ENCODE data around the gene ZC3H12D. TPM values are rescaled to one million over a fixed set of nuclear protein-coding genes. Genes with fewer than 3 reads are reported as not detected.
A peak's percentile ranks its signal among the peaks of the same experiment; 100 is the strongest.

ZC3H12D gene
- total RNA-seq, 1 experiment from 2014 or later: not detected

- no peak overlapping the region for H3K4me2 ChIP-seq (ENCODE audit: low read length)
- BruUV-seq (replicated peaks): TSS peak; percentile 23
- H3K9me2 ChIP-seq (replicated peaks; ENCODE audit: low read length): no peaks in the 10 kb centered on the region
- peaks cover 9% of the 10 kb centered on the region; the same call in 1 of the 2 replicates for H3K36me3 ChIP-seq (ENCODE audit: low read depth, low read length)
- no peaks in the 10 kb centered on the region for H3K79me2 ChIP-seq (ENCODE audit: low read length)
- TF ChIP-seq, protein P1, sequence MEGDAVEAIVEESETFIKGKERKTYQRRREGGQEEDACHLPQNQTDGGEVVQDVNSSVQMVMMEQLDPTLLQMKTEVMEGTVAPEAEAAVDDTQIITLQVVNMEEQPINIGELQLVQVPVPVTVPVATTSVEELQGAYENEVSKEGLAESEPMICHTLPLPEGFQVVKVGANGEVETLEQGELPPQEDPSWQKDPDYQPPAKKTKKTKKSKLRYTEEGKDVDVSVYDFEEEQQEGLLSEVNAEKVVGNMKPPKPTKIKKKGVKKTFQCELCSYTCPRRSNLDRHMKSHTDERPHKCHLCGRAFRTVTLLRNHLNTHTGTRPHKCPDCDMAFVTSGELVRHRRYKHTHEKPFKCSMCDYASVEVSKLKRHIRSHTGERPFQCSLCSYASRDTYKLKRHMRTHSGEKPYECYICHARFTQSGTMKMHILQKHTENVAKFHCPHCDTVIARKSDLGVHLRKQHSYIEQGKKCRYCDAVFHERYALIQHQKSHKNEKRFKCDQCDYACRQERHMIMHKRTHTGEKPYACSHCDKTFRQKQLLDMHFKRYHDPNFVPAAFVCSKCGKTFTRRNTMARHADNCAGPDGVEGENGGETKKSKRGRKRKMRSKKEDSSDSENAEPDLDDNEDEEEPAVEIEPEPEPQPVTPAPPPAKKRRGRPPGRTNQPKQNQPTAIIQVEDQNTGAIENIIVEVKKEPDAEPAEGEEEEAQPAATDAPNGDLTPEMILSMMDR (conservative IDR thresholded peaks at IDR 0.05; ENCODE audit: low read depth, low read length): no peak
- TF ChIP-seq EZH2phosphoT487 (IDR thresholded peaks at IDR 0.05; ENCODE audit: borderline replicate concordance, low read length): no peak
- no peak for TF ChIP-seq EZH2 (IDR thresholded peaks at IDR 0.05; ENCODE audit: low read length, unreplicated experiment)
- intact Hi-C loops (cut with micrococcal nuclease): no loop called here
- POLR2A ChIA-PET (ENCODE audit: unreplicated experiment): no interaction called here
- no peak for DNase-seq
- H2AFZ ChIP-seq (ENCODE audit: low read length): no peak overlapping the region
- H4K20me1 ChIP-seq (ENCODE audit: low read length): no peaks in the 10 kb centered on the region
- no peak overlapping the region for H3K4me3 ChIP-seq (ENCODE audit: low read length)
- H3K4me1 ChIP-seq (ENCODE audit: insufficient read depth, low read length): no peaks in the 10 kb centered on the region
- no peak overlapping the region for H3K9ac ChIP-seq (ENCODE audit: low read length)
- no peaks in the 10 kb centered on the region for H3F3A ChIP-seq (ENCODE audit: low read length, unreplicated experiment)
- no peak for ATAC-seq
- no peak overlapping the region for H3K27ac ChIP-seq (ENCODE audit: low read length)
- CTCF ChIA-PET: no interaction called here
- no peaks in the 10 kb centered on the region for H3K27me3 ChIP-seq (ENCODE audit: low read length)
- H3K9me3 ChIP-seq (ENCODE audit: low read length): no peaks in the 10 kb centered on the region
Observed at GRCh38 chr6:149410557-149410956, 74.3 kb downstream of the ZC3H12D start.

DNA sequence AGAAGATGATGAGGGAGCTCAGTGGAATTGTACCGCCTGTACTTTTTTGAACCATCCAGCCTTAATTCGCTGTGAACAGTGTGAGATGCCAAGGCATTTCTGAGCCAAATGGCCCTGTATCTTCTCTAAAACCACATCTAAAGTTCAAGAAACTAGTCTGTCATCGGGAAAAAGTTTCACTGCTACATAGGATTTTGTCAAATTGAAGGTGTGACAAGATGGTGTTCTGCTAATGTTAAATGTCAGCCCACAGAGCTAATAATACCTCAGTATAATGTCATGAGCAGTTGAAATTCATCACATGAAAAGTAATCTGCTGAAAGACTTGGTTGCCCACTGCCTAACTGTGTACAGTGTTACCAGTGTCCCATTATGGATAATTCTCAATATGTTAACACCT, 75.2 kb downstream of the ZC3H12D start:
- ATAC-seq (no peak), DNase-seq (no peak)
- no peak overlapping the region for H3K27ac ChIP-seq (ENCODE audit: low read length)
- TF ChIP-seq EZH2 (IDR thresholded peaks at IDR 0.05; ENCODE audit: low read length, unreplicated experiment) (no peak), EZH2phosphoT487 (IDR thresholded peaks at IDR 0.05; ENCODE audit: borderline replicate concordance, low read length) (no peak)
- TF ChIP-seq, protein P1 (conservative IDR thresholded peaks at IDR 0.05; ENCODE audit: low read depth, low read length): no peak
- H3K27me3 ChIP-seq (ENCODE audit: low read length): no peaks in the 10 kb centered on the region
- no peak overlapping the region for H3K9ac ChIP-seq (ENCODE audit: low read length)
- H3K9me2 ChIP-seq (replicated peaks; ENCODE audit: low read length): no peaks in the 10 kb centered on the region
- no peak overlapping the region for H3K4me2 ChIP-seq (ENCODE audit: low read length)
- ChIA-PET CTCF (no interaction called here), POLR2A (ENCODE audit: unreplicated experiment) (no interaction called here)
- no peaks in the 10 kb centered on the region for H3K4me1 ChIP-seq (ENCODE audit: insufficient read depth, low read length)
- H2AFZ ChIP-seq (ENCODE audit: low read length): no peak overlapping the region
- no peak overlapping the region for H3K4me3 ChIP-seq (ENCODE audit: low read length)
- H3F3A ChIP-seq (ENCODE audit: low read length, unreplicated experiment): no peaks in the 10 kb centered on the region
- no TSS peak for BruUV-seq (replicated peaks)
- peaks cover 9% of the 10 kb centered on the region; the same call in 1 of the 2 replicates for H3K36me3 ChIP-seq (ENCODE audit: low read depth, low read length)
- H3K79me2 ChIP-seq (ENCODE audit: low read length): no peaks in the 10 kb centered on the region
- no peaks in the 10 kb centered on the region for H3K9me3 ChIP-seq (ENCODE audit: low read length)
- no peaks in the 10 kb centered on the region for H4K20me1 ChIP-seq (ENCODE audit: low read length)
- intact Hi-C loops (cut with micrococcal nuclease): no loop called here

DNA sequence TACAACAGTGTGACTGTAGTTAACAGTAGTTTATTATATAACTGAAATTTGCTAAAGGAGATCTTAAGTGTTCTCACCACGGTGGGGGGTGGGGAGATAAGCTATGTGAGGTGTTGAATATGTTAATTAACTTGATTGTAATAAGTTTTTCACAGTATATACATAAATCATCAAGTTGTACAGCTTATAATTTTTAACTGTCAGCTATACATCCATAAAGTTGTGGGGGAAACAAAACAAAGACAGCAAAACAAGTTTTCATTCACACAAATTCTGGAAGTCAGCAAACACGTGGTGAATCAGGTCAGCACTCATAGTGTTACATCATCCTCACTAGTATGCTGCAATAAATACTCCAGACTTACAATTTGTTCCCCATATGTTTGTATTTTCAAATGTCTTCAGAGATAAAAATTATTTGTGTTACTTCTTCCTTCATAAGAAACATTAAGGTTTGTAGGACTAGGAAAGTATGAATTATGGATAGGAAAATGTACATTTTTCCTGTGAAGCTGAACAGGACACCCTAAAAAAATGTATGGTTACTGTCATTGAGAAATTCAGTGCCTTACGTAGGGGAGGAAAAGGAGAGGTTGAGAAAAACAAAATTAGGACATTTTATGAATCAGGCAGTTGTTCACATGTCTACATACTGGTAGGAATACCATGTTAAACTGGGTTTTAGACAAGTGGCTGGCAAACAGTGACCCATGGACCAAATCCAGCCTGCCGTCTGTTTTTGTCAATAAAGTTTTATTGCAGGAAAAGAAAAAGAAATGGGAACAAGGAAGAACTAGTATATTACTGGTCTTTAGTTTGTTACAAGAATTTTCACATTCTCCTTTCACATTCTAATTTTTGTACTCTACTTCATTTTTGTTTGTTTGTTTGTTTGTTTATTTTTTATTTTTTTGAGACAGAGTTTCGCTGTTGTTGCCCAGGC, 78.7 kb downstream of the ZC3H12D start:
- POLR2A ChIA-PET (ENCODE audit: unreplicated experiment): no interaction called here
- Histone ChIP-seq H2AFZ (ENCODE audit: low read length) (no peak overlapping the region), H3K27me3 (ENCODE audit: low read length) (no peaks in the 10 kb centered on the region), H3K4me3 (ENCODE audit: low read length) (no peak overlapping the region), H3K4me2 (ENCODE audit: low read length) (no peak overlapping the region), H4K20me1 (ENCODE audit: low read length) (no peaks in the 10 kb centered on the region), H3F3A (ENCODE audit: low read length, unreplicated experiment) (no peaks in the 10 kb centered on the region), H3K9ac (ENCODE audit: low read length) (no peak overlapping the region), H3K27ac (ENCODE audit: low read length) (no peak overlapping the region), H3K9me2 (replicated peaks; ENCODE audit: low read length) (no peaks in the 10 kb centered on the region), H3K36me3 (ENCODE audit: low read depth, low read length) (peaks cover 12% of the 10 kb centered on the region; the same call in 1 of the 2 replicates), H3K79me2 (ENCODE audit: low read length) (no peaks in the 10 kb centered on the region), H3K9me3 (ENCODE audit: low read length) (no peaks in the 10 kb centered on the region), H3K4me1 (ENCODE audit: insufficient read depth, low read length) (no peaks in the 10 kb centered on the region)
- CTCF ChIA-PET: no interaction called here
- no peak for DNase-seq
- no TSS peak for BruUV-seq (replicated peaks)
- intact Hi-C loops (cut with micrococcal nuclease): no loop called here
- no peak for ATAC-seq
- TF ChIP-seq EZH2phosphoT487 (IDR thresholded peaks at IDR 0.05; ENCODE audit: borderline replicate concordance, low read length) (no peak), EZH2 (IDR thresholded peaks at IDR 0.05; ENCODE audit: low read length, unreplicated experiment) (no peak)
- TF ChIP-seq, protein P1 (conservative IDR thresholded peaks at IDR 0.05; ENCODE audit: low read depth, low read length): no peak

Measured in PC-3 (cell line).